Stimulated activated CD8-positive, alpha-beta memory T cell treated with anti-CD3 and anti-CD28 coated beads, Interleukin-7, amount 100 ng/mL, for 48 hours (primary cell): Measurements from ENCODE around the gene GMDS.

Experiments used
- DNase-seq, 2 donors: peaks; one replicate each; pipeline ENCODE4 v3.0.0-alpha.2; 2020; ENCODE audit warnings: low read depth in 1 of 2; ENCODE audit errors: extremely low read depth in 1 of 2

GMDS gene

DNA sequence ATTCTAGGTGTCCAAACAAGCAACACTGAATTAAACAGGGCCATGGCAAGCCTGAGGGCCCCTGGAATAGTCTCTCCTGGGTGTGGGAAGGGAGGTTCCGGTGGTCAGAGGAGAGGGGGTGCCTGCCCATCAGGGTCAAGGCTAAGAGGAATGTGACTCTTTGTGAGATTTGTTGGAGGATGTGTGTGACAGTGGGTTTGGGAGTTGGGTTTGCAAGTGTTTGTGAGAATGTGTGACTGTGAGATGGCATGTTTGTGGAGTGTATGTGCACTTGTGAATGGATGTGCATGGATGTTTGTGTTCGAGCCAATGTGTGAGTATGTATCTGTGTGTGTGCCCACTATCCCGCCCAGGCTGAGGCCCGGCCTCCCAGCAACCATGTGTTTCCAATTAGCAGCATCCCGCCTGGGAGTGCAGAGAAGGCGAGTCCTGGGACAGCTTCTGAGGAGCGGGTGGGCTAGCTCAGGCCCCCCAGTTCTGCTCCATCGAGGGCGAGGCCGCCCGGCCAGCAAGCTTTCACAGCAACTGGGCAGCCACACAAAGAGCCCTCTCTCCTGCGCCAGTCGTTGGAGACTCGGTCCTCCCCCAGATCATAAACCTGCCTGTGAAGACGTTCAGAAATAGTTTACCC is 623.1 kb downstream of the GMDS start:
- DNase-seq = no peak

DNA sequence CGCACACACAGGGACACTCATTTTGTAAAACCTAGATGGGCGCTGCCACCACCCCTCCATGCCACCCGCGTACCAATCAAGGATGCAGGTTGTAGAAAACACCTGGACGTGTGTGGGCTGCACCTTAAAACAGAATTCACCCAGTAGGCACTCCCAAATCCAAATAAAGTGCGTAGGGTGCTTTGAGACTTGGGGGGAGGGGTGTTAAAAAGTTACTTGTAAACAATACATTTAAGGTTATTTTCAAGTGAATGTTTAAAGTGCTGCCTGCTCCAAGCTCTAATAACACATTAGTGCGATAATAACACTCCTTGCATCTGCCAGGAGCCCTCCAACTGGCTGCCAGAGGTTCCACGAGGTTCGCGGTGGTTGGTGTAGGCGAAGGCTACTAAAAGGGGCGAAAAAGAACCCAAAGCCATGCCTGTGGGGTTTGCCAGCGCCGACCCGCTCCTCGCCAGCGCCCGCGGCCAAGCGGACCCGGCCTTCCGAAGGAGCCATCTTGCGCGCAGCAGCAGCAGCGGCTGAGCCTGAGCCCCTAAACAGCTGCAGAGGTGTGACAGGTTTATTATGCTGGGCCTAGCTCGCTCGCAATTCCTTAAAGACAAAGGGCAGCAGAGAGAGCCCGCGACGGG is 624.2 kb downstream of the GMDS start:
- DNase-seq = no peak

DNA sequence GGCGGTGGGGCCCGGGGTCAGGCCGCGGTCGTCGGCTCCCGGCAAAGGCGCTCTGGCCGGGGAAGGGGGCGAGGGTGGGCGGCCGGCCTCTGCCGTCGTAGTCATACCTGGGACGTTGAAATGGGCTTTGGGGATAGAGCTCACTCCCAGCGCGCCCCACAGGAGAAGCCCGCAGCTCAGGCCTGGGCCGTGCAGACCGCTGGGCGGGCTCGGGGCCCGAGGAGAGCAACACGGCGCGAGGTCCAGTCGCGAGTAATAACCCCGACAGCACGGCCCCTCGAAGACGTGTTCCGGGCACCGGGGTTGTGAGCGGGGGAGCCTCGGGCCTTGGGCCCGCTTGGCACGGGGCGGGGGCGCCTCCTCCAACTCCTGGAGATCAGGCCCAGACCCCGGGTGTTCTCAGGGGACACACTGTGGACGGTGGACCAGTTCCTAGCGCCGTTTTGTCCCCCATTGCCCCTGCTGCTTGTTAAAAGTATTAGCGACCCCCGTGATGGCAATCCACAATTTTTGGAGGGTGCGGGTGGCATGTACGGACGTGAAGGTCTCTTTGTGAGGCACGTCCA is 624.8 kb downstream of the GMDS start:
- DNase-seq = no peak

DNA sequence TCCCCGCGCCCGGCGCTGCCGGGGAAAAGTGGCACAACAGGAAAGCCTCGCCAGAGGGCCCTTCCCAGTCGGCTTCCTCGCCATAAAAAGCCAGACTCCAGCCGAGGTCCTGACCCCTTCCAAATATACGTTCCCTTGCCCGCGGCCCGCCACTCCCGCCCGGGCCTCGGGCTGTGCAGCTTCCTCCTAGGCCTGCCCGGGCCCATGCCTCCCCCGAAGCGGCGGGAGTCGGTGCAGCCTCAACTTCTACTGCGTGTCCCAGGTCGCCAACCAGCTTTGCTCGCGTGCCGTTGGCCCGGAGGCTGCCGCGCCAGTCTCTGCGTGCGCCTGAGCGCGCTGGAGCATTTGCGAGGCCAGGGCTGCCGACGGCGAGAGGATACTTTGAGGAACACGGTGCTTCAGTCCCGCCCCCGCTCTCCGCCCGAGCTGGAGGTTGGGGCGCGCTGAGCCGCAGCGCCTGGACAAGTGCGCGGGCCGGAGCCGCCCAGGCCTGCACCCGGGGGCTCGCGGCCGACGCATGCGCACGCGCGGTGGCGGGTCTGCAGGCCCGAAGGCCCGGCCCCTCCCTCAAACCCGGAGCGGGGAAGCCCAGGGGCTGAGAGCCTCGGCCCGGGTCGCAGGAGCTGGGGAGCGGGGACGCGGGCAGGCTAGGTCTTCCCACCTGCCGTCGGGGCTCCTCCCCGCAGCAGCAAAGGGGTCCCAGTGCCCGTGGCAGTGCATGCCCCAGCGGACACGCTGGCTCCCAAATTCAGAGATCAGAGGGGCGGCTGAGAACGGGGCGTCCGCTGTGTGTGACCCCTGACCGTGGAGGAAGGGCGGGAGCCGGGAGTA is 625.5 kb downstream of the GMDS start:
- no peak for DNase-seq

DNA sequence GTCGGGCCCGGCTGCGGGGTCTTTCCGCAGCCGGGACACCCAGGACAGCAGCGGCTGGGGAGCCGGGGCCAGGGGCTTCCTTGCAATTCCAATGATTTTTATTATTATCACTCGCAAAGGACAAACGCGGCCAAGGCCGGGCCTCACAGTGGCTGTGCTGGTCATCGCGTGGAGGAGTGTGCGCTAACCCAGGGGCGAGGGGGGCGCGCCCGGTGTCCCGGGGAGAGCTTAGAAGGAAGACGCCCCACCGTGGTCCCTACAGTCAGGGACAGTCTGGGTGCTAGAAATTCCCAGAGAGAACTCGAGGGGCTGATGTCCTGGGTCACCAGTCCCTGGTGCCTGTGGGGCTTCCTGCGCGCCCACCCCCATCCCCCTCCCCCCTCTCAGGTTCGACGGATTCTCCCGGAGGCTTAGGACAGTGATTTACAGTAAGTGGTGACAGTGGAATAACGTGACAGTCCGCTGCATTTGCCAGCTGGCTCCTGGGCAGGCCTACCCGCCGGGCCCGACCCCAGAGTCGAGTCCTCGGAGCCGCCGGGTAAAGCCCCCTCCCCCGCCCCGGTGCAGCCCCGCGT is 626.2 kb downstream of the GMDS start:
- no peak for DNase-seq

DNA sequence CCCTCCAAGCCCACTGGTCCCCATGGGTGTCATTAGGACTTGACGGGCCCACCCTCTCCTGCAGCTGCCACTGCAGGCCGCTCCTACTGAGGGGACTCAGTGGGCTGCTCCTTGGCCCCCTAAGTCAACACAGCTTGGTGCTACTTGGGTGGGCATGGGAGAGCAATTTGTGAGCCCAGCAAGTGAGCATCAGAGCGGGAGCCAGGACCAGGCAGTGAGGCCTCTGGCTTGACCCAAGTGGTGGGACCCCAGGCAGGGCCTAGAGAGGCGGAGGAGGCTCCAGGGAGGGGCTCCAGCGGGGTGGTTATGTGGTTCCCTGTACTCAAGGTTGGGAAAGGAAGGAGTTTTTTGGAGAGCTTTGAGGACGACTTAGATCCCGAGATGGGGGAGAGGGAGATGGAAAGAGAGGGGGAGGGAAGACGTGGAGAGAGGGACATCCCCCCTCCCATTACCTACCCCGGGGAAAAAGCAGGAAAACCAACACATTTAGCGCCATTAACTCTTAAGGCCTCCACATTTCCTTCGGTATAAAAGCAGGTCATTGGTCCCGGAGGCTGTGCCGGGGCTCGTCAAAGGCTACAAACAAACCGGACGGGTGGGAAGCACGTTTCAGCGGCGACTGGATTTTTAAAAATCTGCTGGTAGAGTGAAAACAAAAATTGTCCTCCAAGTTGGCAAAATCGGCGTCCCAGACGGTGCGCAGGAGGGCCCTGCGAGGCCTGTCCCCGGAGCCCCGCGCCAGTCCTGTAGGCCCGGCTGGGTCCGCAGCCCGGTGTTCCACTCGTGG is 626.9 kb downstream of the GMDS start:
- no peak for DNase-seq

DNA sequence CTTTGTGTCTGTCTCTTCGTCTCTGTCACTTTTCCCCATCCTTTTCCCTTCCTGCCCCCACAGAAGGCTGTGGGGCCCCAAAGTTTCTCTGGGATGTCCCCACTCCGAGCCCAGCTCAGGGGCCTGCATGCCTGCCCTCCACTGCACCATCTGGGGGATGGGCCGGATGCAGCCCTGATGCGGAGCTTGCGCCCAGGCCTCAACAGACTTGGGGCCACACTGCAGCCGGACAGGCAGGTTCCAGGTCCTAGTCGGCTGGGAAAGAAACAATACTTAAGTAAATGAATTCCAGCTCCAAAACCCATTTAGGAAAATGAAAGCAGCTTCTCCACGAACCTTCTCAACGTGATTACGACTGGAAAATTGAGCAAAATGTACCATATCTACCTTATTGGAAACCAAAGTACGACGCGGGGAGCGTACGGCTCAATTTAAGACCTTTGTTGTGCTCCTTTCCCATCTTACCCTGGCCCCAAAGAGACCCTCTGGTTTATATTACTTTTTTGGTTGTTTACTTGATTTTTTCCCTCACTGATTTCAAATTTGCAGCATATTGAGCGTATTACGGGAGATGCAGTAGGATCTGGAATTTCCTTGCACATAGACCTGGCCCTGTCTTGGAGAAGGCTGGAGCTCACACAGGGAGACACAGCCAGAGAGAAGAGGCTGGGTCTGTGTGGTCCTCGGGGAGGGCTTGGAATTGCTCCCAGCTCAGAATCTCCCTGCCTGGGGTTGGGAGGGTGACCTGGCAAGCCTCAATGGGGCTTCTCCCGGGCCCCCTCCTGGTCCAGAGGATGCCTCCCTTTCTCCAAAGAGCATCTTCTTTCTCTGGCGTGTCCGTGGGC is 627.7 kb downstream of the GMDS start:
- DNase-seq = no peak

DNA sequence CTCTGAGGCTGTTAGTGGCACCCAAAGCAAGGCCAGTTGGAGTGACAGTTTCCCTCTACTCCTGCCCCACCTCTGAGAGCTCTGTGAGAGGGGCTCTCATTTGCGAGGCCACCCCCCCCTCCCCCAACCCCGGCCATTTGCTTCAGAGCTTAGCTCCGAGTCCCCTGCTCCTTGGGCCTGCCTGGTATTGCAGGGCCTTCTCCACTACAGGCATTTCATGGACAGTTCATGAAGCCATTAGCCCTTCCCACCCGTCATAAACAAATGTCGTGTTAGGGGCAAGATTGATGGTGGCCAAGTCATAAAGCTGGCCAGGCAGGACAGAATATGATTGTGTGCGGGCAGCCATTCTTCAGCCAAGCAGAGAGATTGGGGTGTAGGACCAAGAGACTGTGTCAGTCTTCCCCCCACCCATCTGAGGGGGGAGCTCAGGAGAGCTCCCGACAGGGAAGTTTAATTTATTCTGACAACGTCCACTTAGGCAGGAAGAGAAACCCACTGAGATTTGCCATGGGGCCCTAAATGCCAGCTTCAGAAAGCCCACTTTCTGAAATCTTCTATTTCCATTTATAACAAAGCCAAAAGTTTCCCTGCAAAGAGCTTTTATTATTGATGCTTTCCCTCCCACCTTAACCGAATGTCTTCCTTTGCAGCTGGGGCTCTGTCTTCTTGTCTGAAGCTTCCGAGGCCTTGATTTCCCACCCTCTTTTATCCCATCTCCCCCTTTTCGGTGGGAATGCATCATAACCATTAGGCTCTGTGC is 628.5 kb downstream of the GMDS start:
- DNase-seq = no peak

DNA sequence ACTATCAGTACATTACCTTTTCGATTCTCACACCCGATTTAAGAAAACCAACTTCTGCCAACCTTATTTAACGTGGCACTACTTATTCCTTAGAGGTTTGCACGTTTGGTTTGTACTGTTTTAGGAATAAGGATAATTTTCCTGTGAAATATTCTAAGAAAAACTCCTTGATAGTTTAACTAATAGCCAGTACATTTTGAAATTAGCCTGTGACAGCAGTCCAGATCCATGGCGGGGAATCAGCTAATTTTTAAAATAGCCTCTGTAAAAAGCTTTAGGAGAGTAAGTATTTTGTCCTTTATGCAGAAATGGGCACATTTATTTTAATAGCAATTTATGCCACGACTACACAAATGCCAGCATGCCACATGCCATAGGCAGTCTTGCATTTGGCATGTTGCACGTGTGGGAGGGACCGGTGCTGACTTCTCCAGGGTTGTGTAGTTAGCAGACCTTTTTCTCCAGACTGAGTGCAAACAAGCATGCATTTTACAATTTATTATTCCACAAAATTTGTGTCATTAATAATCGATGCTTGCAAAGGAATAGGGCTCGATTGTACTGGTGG is 629.5 kb downstream of the GMDS start:
- DNase-seq = no peak

DNA sequence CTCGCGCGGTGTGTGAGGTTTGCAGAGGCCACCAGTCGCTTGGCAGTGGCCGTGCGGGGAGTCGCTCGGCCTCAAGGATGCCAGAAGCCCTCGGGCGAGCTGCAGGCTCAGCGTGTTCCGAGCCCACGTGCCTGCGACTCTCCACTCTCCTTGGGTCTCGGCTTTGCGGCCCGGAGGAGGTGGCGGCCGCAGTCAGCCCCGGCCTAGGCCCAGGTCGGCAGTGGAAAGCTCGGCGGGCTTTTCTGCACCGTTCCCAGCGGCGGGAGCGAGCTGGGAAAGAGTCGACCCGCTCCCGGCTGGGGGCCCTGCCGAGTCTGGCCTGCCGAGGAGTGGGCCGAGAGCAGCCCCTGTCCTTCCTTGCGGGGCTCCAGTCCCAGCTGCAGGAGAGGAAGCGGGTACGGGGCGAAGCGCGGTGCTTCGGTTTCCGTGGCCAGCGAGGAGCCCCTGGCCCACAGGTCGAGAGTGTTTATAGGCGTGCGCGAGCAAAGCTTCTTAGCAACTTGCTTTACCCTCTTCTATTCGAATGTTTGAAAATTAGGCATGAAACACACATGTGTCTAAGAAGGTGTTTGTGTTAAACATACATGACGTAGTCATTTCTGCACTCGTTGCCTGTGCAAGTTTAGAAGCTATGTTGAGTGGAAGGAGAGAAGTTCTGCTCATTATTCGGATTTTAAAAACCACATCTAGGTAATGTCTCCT is 630.1 kb downstream of the GMDS start:
- no peak for DNase-seq

DNA sequence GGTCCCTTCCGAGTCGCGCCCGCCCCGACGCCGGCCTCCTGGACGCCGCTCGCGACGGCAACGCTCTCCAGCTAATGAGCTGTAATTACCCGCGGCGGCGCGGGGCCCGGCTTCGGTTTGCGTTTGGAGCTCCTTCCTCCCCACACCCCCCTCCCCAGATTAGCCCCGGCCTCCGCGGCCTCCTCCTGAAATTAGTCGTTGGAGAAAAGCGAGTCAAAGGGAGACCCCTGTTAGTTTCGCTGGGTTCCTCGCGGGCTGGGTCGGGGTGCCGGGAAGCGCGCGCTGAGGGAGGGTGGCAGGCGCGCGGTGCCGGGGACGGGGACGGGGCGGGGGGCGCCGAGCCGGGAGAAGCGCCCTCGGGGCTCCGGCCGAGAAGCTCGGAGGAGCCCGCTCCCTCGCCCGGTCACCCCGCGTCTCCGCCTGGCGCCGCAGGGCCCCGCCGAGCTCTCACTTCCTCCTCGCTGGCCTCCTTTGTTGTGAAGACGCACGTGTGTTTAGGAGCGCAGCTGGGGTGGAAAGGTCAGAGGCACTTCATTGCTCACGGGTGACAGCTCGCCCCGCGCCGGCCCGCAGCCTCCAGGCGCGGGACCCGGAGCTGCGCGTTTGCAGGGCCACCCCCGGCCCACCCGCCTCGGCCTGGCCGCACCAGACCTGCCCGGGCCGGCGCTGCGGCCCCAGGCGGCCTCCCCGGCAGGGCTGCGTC is 630.8 kb downstream of the GMDS start:
- DNase-seq = no peak

DNA sequence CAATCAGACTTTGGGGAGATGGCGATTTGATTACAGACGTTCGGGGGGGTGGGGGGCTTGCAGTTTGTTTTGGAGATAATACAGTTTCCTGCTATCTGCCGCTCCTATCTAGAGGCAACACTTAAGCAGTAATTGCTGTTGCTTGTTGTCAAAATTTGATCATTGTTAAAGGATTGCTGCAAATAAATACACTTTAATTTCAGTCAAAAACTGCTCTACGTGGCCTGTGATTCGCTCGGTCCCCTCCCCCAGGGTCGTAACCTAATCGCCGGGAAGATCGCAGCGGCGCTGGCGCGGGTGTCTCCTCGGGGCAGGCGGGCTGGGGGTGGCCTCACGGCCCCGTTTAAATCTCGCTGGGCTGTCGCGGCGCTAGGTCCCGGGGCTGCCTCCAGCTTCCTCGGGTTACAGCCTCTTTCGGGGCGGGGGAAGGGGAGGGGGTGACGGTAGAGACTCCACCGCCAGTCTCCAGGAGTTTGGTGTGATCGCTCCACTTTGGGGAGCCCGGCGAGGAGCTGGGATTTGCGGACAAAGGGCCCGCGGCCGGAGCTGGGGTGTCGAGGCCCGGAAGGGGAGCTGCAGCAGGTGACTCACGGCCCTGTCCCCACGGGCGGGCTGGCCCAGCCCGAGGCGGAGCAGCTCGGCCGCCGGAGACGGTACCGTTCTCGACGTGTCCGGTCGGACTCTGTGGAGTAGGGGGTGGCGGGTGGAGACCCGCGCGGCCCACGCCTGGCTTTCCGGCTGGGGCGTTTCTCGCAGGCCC is 631.5 kb downstream of the GMDS start:
- no peak for DNase-seq

DNA sequence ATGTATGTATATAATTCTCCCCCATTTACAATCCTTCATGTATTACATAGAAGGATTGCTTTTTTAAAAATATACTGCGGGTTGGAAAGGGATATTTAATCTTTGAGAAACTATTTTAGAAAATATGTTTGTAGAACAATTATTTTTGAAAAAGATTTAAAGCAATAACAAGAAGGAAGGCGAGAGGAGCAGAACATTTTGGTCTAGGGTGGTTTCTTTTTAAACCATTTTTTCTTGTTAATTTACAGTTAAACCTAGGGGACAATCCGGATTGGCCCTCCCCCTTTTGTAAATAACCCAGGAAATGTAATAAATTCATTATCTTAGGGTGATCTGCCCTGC is 632.1 kb downstream of the GMDS start:
- DNase-seq = no peak

DNA sequence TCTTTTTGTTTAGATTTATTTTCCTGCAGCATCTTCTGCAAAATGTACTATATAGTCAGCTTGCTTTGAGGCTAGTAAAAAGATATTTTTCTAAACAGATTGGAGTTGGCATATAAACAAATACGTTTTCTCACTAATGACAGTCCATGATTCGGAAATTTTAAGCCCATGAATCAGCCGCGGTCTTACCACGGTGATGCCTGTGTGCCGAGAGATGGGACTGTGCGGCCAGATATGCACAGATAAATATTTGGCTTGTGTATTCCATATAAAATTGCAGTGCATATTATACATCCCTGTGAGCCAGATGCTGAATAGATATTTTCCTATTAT is 632.5 kb downstream of the GMDS start:
- no peak for DNase-seq

DNA sequence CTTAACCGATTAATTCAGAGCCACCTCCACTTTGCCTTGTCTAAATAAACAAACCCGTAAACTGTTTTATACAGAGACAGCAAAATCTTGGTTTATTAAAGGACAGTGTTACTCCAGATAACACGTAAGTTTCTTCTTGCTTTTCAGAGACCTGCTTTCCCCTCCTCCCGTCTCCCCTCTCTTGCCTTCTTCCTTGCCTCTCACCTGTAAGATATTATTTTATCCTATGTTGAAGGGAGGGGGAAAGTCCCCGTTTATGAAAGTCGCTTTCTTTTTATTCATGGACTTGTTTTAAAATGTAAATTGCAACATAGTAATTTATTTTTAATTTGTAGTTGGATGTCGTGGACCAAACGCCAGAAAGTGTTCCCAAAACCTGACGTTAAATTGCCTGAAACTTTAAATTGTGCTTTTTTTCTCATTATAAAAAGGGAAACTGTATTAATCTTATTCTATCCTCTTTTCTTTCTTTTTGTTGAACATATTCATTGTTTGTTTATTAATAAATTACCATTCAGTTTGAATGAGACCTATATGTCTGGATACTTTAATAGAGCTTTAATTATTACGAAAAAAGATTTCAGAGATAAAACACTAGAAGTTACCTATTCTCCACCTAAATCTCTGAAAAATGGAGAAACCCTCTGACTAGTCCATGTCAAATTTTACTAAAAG is 633.0 kb downstream of the GMDS start:
- no peak for DNase-seq

DNA sequence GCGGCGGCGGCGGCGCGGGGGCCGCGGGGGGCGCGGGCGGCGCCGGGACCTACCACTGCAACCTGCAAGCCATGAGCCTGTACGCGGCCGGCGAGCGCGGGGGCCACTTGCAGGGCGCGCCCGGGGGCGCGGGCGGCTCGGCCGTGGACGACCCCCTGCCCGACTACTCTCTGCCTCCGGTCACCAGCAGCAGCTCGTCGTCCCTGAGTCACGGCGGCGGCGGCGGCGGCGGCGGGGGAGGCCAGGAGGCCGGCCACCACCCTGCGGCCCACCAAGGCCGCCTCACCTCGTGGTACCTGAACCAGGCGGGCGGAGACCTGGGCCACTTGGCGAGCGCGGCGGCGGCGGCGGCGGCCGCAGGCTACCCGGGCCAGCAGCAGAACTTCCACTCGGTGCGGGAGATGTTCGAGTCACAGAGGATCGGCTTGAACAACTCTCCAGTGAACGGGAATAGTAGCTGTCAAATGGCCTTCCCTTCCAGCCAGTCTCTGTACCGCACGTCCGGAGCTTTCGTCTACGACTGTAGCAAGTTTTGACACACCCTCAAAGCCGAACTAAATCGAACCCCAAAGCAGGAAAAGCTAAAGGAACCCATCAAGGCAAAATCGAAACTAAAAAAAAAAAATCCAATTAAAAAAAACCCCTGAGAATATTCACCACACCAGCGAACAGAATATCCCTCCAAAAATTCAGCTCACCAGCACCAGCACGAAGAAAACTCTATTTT is 633.7 kb downstream of the GMDS start:
- DNase-seq = no peak
